ENCODE results near the gene TSPO.

- TF ChIP-seq CTCF (IDR thresholded peaks at IDR 0.05): no peak
- no peak for TF ChIP-seq REST (IDR thresholded peaks at IDR 0.05; ENCODE audit: insufficient read depth in 1 of 2, low read depth in 2 of 2, low read length in 1 of 2)
- no peak for TF ChIP-seq POLR2AphosphoS5 (IDR thresholded peaks at IDR 0.05; ENCODE audit: low read depth, low read length)
- no peak for TF ChIP-seq SIN3A (IDR thresholded peaks at IDR 0.05; ENCODE audit: borderline replicate concordance, insufficient read depth, low read depth, low read length)
- no peak for TF ChIP-seq TCF7L2 (IDR thresholded peaks at IDR 0.05; ENCODE audit: low read depth, low read length)
Observed at GRCh38 chr22:43106302-43106701, 45.1 kb upstream of the TSPO start.

All from Panc1 (cell line).